Measurements from ENCODE around the gene PPHLN1. TPM values are rescaled to one million over a fixed set of nuclear protein-coding genes. Genes with fewer than 3 reads are reported as not detected.

The PPHLN1 gene
- total RNA-seq, 4 donors from 2014 or later: 44.9 to 324 (median 59.6) TPM

- Histone ChIP-seq H3K4me3 (no peak overlapping the region), H3K9me3 (no peaks in the 10 kb centered on the region), H3K27me3 (no peaks in the 10 kb centered on the region), H3K27ac (no peak overlapping the region), H3K36me3 (peaks cover 0 to 20% (median 9%) of the 10 kb centered on the region in 4 donors), H3K4me1 (no peaks in the 10 kb centered on the region)
- TF ChIP-seq CTCF (IDR thresholded peaks at IDR 0.05): no peak
- TF ChIP-seq POLR2A (IDR thresholded peaks at IDR 0.05): no peak
- TF ChIP-seq EP300 (IDR thresholded peaks at IDR 0.05; ENCODE audit: low read depth): no peak
- no peak for TF ChIP-seq POLR2AphosphoS5 (IDR thresholded peaks at IDR 0.05)
- intact Hi-C loops (cut with DNase I; ENCODE audit: low total_unique reads): no loop called here
- WGBS, 2 donors (ENCODE audit: low coverage in 1 of 2): 66 to 73% methylated on average over 6 of the region's 6 CpGs
- in situ Hi-C loops (cut with MboI; ENCODE audit: low pct_ligation_motif_present in 1 of 4, low pct_unique_long_range_greater_than_20kb in 1 of 4, low sequenced_read_pairs in 3 of 4): no loop called here
- no peak for DNase-seq
These were observed 120.8 kb downstream of the PPHLN1 start for GRCh38 chr12:42446761-42447160.

- no peak overlapping the region for H3K27ac ChIP-seq
- intact Hi-C loops (cut with DNase I; ENCODE audit: low total_unique reads): no loop called here
- no peak for DNase-seq
- peaks cover 0 to 14% (median 6%) of the 10 kb centered on the region in 4 donors for H3K36me3 ChIP-seq
- TF ChIP-seq CTCF (IDR thresholded peaks at IDR 0.05) (no peak), POLR2A (IDR thresholded peaks at IDR 0.05) (no peak), POLR2AphosphoS5 (IDR thresholded peaks at IDR 0.05) (no peak), EP300 (IDR thresholded peaks at IDR 0.05; ENCODE audit: low read depth) (no peak)
- in situ Hi-C loops (cut with MboI; ENCODE audit: low pct_ligation_motif_present in 1 of 4, low pct_unique_long_range_greater_than_20kb in 1 of 4, low sequenced_read_pairs in 3 of 4): no loop called here
- H3K4me3 ChIP-seq: no peak overlapping the region
- no peaks in the 10 kb centered on the region for H3K27me3 ChIP-seq
- 75 to 86% methylated on average over 2 to 3 of the region's 3 CpGs for WGBS, 2 donors (ENCODE audit: low coverage in 1 of 2)
- no peaks in the 10 kb centered on the region for H3K9me3 ChIP-seq
- no peaks in the 10 kb centered on the region for H3K4me1 ChIP-seq
These were observed 121.4 kb downstream of the PPHLN1 start for GRCh38 chr12:42447371-42447786.

GRCh38 chr12:42448841-42449240, 122.9 kb downstream of the PPHLN1 start:
- in situ Hi-C loops (cut with MboI; ENCODE audit: low pct_ligation_motif_present in 1 of 4, low pct_unique_long_range_greater_than_20kb in 1 of 4, low sequenced_read_pairs in 3 of 4): no loop called here
- Histone ChIP-seq H3K36me3 (peaks cover 0 to 5% (median 0%) of the 10 kb centered on the region in 4 donors), H3K9me3 (no peaks in the 10 kb centered on the region), H3K4me1 (no peaks in the 10 kb centered on the region), H3K27me3 (no peaks in the 10 kb centered on the region), H3K27ac (no peak overlapping the region), H3K4me3 (no peak overlapping the region)
- 91 to 98% methylated on average over 5 to 9 of the region's 9 CpGs for WGBS, 2 donors (ENCODE audit: low coverage in 1 of 2)
- DNase-seq: no peak
- intact Hi-C loops (cut with DNase I; ENCODE audit: low total_unique reads): no loop called here
- TF ChIP-seq POLR2A (IDR thresholded peaks at IDR 0.05) (no peak), CTCF (IDR thresholded peaks at IDR 0.05) (no peak), EP300 (IDR thresholded peaks at IDR 0.05; ENCODE audit: low read depth) (no peak), POLR2AphosphoS5 (IDR thresholded peaks at IDR 0.05) (no peak)

GRCh38 chr12:42450248-42450647, 124.3 kb downstream of the PPHLN1 start:
- no peak for TF ChIP-seq CTCF (IDR thresholded peaks at IDR 0.05)
- TF ChIP-seq POLR2A (IDR thresholded peaks at IDR 0.05): no peak
- TF ChIP-seq POLR2AphosphoS5 (IDR thresholded peaks at IDR 0.05): no peak
- no peak for TF ChIP-seq EP300 (IDR thresholded peaks at IDR 0.05; ENCODE audit: low read depth)
- 70 to 83% methylated on average over 1 to 2 of the region's 2 CpGs for WGBS, 2 donors (ENCODE audit: low coverage in 1 of 2)
- intact Hi-C loops (cut with DNase I; ENCODE audit: low total_unique reads): no loop called here

More at GRCh38 chr12:42450248-42450647, 124.3 kb downstream of the PPHLN1 start:
- Histone ChIP-seq H3K27ac (no peak overlapping the region), H3K4me1 (no peaks in the 10 kb centered on the region), H3K9me3 (no peaks in the 10 kb centered on the region), H3K4me3 (no peak overlapping the region), H3K36me3 (peaks cover 0 to 5% (median 0%) of the 10 kb centered on the region in 4 donors), H3K27me3 (no peaks in the 10 kb centered on the region)
- no peak for DNase-seq
- in situ Hi-C loops (cut with MboI; ENCODE audit: low pct_ligation_motif_present in 1 of 4, low pct_unique_long_range_greater_than_20kb in 1 of 4, low sequenced_read_pairs in 3 of 4): no loop called here

Measured in transverse colon (tissue), 4 donors.